ENCODE data around the gene CPZ. TPM values are rescaled to one million over a fixed set of nuclear protein-coding genes. Genes with fewer than 3 reads are reported as not detected.

The CPZ gene
- total and polyA plus RNA-seq, 2 of the 4 experiments (the other 2 are of a cell fraction): 0.90 to 10.3 TPM

- dilution Hi-C loops (cut with HindIII; ENCODE audit: low sequenced_read_pairs, unreplicated experiment) (no loop called here), in situ Hi-C loops (cut with MboI; ENCODE audit: low sequenced_read_pairs) (no loop called here), intact Hi-C loops (cut with micrococcal nuclease) (no loop called here)
- BruUV-seq (replicated peaks): no TSS peak
- no peaks in the 10 kb centered on the region for H3K9me3 ChIP-seq (ENCODE audit: control insufficient read depth, insufficient read depth, low read length)
- no peak for DNase-seq
- H3K4ac ChIP-seq (ENCODE audit: low read depth, low read length): no peak overlapping the region
- H3K56ac ChIP-seq (ENCODE audit: extremely low read depth, insufficient read depth, low read length): no peak overlapping the region
- peaks cover 70% of the 10 kb centered on the region for H3K27me3 ChIP-seq (ENCODE audit: control insufficient read depth, insufficient read depth, low read length)
- H4K20me1 ChIP-seq (ENCODE audit: insufficient read depth, low read length): no peaks in the 10 kb centered on the region
- no peak overlapping the region for H3K4me3 ChIP-seq (ENCODE audit: insufficient read depth, low read depth, low read length)
- no peaks in the 10 kb centered on the region for H3K79me1 ChIP-seq (ENCODE audit: low read depth in 1 of 2, low read length in 2 of 2)
- no peak overlapping the region for H3K23ac ChIP-seq (ENCODE audit: low read depth, low read length)
- no peaks in the 10 kb centered on the region for H3K36me3 ChIP-seq (ENCODE audit: control insufficient read depth, insufficient read depth, low read length)
- WGBS, 2 experiments (ENCODE audit: extremely low coverage in 2 of 2, insufficient read length in 1 of 2): 80% methylated on average over 26 of the region's 37 CpGs; no CpG with 5 or more reads in 1 of the 2 experiments
- H3K14ac ChIP-seq (replicated peaks; ENCODE audit: low read depth, low read length): no peak overlapping the region
- no peak overlapping the region for H3K9ac ChIP-seq (ENCODE audit: low read depth, low read length)
- POLR2A ChIA-PET (ENCODE audit: unreplicated experiment): no interaction called here
- H2BK5ac ChIP-seq (ENCODE audit: low read depth, low read length, poor library complexity, severe bottlenecking): no peak overlapping the region
- no peak overlapping the region for H4K5ac ChIP-seq (ENCODE audit: low read depth, low read length)
- no peak overlapping the region for H2AK5ac ChIP-seq (ENCODE audit: low read depth, low read length)
- no peak for TF ChIP-seq RAD21 (IDR thresholded peaks at IDR 0.05; ENCODE audit: low read length)
- TF ChIP-seq USF2 (IDR thresholded peaks at IDR 0.05; ENCODE audit: low read depth, low read length): no peak
- TF ChIP-seq BHLHE40 (IDR thresholded peaks at IDR 0.05; ENCODE audit: low read depth, low read length): no peak
- TF ChIP-seq SMC3 (IDR thresholded peaks at IDR 0.05; ENCODE audit: low read depth, low read length): no peak
- H4K91ac ChIP-seq (ENCODE audit: insufficient read depth, low read depth, low read length): no peak overlapping the region
- H4K8ac ChIP-seq (ENCODE audit: low read depth in 2 of 2, low read length in 2 of 2): no peak overlapping the region
- no peak overlapping the region for H3K4me2 ChIP-seq (ENCODE audit: low read depth, low read length)
- peaks cover 2% of the 10 kb centered on the region; the same call in 1 of the 2 replicates for H3K4me1 ChIP-seq (ENCODE audit: control insufficient read depth, insufficient read depth, low read length)
- no peak overlapping the region for H2BK120ac ChIP-seq (ENCODE audit: low read depth, low read length)
- no peak overlapping the region for H2BK20ac ChIP-seq (ENCODE audit: low read depth, low read length)
- no peak overlapping the region for H3K27ac ChIP-seq (ENCODE audit: insufficient read depth, low read length)
- H3K18ac ChIP-seq (ENCODE audit: low read depth, low read length): no peak overlapping the region
- H2AFZ ChIP-seq (replicated peaks; ENCODE audit: low read length, poor library complexity): no peak overlapping the region
- no peak overlapping the region for H2AK9ac ChIP-seq (replicated peaks; ENCODE audit: low read depth, low read length, poor library complexity)
- CTCF ChIA-PET: no interaction called here
- no peaks in the 10 kb centered on the region for H3K9me1 ChIP-seq (ENCODE audit: insufficient read depth, low read length)
- no peak for ATAC-seq (ENCODE audit: low read depth)
- no peak overlapping the region for H2BK15ac ChIP-seq (ENCODE audit: low read depth, low read length)
Measured at GRCh38 chr4:8586671-8587468, 5.7 kb upstream of the CPZ start.
